NCI-H345 (cell line): ENCODE results near the gene RAB40C.
A peak's percentile ranks its signal among the peaks of the same experiment; 100 is the strongest.

Source experiments
- DNase-seq: peaks from one replicate; lab custom pipeline; 2025; lab: John Stamatoyannopoulos, UW

Gene RAB40C

DNA sequence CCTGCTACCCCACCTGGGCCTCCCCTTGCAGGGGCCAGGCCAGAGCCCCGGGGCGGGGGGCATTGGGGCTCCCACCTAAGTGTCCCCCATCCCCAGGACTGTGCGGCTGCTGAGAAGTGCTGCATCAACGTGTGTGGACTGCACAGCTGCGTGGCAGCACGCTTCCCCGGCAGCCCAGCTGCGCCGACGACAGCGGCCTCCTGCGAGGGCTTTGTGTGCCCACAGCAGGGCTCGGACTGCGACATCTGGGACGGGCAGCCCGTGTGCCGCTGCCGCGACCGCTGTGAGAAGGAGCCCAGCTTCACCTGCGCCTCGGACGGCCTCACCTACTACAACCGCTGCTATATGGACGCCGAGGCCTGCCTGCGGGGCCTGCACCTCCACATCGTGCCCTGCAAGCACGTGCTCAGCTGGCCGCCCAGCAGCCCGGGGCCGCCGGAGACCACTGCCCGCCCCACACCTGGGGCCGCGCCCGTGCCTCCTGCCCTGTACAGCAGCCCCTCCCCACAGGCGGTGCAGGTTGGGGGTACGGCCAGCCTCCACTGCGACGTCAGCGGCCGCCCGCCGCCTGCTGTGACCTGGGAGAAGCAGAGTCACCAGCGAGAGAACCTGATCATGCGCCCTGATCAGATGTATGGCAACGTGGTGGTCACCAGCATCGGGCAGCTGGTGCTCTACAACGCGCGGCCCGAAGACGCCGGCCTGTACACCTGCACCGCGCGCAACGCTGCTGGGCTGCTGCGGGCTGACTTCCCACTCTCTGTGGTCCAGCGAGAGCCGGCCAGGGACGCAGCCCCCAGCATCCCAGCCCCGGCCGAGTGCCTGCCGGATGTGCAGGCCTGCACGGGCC lies 42.8 kb downstream of the RAB40C start:
- no peak for DNase-seq

DNA sequence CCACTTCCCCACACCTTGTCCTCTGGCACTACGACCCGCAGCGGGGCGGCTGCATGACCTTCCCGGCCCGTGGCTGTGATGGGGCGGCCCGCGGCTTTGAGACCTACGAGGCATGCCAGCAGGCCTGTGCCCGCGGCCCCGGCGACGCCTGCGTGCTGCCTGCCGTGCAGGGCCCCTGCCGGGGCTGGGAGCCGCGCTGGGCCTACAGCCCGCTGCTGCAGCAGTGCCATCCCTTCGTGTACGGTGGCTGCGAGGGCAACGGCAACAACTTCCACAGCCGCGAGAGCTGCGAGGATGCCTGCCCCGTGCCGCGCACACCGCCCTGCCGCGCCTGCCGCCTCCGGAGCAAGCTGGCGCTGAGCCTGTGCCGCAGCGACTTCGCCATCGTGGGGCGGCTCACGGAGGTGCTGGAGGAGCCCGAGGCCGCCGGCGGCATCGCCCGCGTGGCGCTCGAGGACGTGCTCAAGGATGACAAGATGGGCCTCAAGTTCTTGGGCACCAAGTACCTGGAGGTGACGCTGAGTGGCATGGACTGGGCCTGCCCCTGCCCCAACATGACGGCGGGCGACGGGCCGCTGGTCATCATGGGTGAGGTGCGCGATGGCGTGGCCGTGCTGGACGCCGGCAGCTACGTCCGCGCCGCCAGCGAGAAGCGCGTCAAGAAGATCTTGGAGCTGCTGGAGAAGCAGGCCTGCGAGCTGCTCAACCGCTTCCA lies 43.6 kb downstream of the RAB40C start:
- DNase-seq = no peak

GRCh38 chr16:634051-634670 lies 44.3 kb downstream of the RAB40C start:
- DNase-seq = no peak

DNA sequence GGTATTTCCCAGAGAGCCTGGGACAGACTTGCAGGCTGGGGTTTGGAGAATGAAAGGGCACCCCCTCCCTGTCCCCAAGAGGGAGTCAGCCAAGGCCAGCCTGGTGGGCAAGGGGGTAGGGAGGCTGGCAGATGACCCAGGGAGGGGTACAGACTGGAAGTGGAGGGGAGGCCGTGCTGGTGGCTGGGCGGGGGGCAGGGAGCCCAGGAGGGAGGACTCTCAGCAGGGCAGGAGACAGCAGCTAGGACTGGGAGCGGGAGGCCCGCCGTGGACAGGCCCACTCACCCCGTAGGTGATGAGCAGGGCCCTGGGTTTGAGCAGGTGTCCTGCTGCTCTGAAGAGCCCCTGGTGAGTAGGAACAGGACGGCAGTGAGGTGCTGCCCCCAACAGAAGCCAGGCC lies 45.1 kb downstream of the RAB40C start:
- no peak for DNase-seq

GRCh38 chr16:635573-636205 lies 45.8 kb downstream of the RAB40C start:
- DNase-seq = no peak

GRCh38 chr16:636206-637080 lies 46.6 kb downstream of the RAB40C start, which contains the start of gene METTL26:
TSS of gene METTL26 (minus strand) at chr16:636305. CDS start at chr16:636290, 15 bp downstream.
- DNase-seq = peak; percentile 96

DNA sequence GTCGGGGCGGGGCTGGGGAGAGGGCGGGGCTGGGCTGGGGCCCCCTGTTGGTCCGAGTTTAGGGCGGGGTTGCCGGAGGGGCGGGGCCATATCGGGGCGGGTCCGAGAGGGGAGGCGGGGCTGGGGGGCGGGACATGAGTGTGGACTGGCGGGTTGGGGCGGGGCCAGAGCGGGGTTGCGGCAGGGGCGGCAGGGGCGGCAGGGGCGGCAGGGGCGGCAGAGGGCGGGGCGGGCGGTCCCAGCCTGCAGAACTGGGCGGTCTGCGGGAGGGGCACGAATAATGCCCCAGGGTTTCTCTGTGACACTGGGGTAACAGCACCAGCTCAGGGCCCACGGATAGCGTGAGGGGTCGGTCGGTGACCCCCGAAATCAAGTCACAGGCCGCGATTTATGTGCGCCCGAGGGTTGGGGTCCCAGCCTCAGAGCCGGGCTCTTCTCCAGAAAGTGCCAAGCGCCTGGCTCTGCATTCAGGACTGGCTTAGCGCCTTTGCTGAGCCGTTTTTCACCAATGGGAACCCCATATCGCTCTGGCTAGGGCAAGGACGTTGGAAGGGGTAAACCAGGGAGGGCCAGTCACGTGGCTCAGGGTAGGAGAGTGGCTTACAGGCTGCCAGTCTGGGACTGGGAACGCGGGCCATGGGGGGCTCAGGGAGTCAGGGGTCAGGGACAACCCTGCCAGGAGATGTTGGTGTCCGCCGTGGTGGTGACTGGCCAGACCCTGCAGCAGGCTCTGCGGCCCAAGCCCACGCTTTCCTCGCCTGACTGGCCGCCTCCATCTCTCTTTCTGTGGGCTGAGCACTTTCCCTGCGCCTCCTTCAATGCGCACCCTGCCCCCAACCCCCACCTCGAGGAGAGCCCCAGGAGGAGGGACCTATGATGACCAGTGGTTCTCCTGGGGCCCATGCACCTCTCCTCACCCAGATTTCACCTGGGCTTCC lies 47.5 kb downstream of the RAB40C start:
- DNase-seq = peak; percentile 90

GRCh38 chr16:638034-638543 lies 48.2 kb downstream of the RAB40C start:
- no peak for DNase-seq

DNA sequence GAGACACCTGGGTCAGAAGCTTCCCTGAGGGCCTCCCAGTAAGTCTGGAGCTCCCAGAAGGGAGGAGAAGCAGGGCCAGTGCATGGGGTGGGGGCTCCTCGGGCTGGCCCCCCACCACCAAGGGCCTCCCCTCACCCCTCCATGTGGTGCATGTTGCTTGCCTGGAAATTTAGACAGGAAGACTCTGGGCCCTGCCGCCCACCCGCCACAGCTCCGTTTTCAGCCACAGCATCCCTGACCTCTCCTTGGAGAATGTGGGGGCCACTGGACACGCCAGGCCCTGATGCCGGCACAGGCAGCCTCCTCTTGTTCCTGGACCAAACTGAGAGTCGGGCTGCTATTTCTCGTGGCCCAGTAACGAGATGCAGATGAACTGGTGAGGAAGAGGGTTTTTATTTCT lies 49.0 kb downstream of the RAB40C start:
- DNase-seq = no peak

GRCh38 chr16:640614-641013 lies 50.7 kb downstream of the RAB40C start:
- DNase-seq = no peak

GRCh38 chr16:641326-642188 lies 51.7 kb downstream of the RAB40C start, which contains the start of gene MCRIP2:
TSS of gene MCRIP2 (plus strand) at chr16:641828. CDS start at chr16:641992, 164 bp downstream.
- peak; percentile 75 for DNase-seq

GRCh38 chr16:642189-643049 lies 52.6 kb downstream of the RAB40C start:
- DNase-seq = peak; percentile 29

DNA sequence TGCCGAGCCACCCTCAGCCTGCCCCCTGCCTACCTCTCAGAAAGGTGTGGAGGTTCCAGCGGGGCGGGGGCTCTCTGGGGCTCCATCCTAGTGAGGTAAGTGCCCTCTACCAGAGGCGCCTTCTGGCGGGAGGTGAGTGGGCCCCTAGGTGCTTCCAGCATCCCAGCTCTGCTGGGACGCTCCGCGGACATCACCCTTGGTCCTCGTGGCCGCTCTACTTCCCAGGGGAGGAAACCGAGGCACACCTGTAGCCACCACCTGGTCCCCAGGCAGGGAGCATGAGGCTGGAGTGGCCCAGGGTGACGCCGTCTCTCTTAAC lies 53.1 kb downstream of the RAB40C start:
- DNase-seq = no peak

DNA sequence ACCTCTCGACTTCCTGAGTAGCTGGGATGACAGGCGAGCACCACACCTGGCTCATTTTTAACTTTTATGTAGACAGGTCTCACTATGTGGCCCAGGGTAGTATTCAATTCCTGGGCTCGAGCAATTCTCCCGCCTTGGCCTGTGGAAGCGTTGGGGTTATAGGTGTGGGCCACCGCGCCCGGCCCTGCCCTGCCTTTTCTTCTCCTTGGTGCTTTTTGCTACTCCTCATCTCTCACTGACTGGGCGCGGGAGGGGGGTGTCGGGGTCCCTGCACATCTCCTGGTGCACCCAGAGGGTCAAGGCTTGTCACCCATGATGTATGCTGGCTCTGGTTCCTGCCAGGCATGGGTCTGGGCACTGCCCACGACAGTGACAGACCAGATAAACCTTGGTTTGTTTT lies 54.7 kb downstream of the RAB40C start:
- DNase-seq = no peak

DNA sequence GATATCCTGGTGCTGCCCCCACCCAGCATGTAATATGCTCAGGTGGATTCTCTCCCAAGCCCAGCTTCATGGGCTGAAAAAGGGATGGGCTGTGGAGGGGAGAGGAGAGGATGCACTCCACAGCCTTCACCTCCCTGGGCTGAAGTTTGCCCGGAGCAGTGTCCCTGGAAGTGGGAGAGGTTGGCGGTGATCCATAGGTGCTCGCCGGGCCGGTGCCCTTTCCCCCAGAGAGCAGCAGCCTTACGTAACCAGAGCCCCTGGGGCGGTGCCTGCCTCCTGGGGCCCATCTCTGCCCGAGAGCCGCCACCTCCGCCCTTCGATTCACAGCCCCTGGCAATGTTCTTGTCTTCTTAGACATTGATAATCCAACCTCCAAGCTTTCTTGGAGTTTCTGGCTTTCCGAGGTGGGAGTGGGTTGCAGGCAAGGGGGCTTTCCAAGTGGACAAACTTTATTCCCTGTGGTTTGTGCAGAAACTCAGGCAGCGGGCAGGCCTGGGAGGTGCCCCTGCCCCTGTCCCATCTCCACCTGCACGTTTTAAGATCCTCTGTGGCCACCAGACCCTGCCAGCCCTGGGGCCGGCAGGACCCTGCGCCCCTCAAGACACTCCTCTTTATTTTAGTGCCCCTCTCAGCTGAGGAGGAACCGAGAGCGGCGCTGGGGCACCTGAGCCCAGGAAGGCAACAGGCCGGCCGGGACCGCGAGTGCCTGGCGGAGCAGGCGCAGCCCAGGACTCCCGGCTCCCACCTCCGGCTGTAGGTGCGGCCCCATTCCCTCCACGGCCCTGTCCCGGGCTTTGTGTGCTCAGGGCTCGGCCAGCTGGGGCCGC lies 56.2 kb downstream of the RAB40C start:
- no peak for DNase-seq

DNA sequence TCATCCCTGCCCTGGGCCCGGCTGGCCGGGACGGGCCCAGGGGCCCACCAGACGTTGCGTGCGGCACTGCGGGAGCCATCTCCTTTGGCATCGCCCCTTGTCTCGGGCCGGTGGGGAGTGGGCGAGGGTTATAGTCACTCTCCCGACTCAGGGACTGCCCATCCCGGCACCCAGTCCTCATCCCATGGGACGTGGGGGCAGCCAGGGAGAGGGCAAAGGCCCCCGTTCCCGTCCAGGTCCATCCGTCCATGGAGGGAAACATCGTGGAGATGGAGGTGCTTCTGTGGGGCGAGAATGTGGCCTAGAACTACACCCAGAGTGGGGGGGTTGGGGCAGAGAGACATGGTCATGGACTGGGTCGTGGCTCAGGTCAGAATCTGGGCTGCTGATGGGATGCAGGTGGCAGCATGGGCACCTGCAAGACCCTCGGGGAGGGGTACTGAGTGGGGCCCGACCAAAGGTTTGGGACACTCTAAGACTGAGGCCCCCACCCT lies 56.9 kb downstream of the RAB40C start:
- DNase-seq = no peak
